C4-2B (cell line): ENCODE data around the gene BLOC1S5.
"Not testable (repeated sequence)": the region's sequence is repeated elsewhere in the genome, so short reads cannot be mapped to it uniquely, and the experiment has no call there.

Source experiments
- H3K27ac ChIP-seq: fragments of 450-650 bp; 2 replicates; pipeline ENCODE4 v1.5.1; 2017
- CTCF ChIP-seq: fragments of 450-650 bp; conservative IDR thresholded peaks from 2 replicates; pipeline ENCODE4 v1.5.1; 2017; ENCODE audit warnings: mild to moderate bottlenecking
- ZFX ChIP-seq: fragments of 450-650 bp; IDR thresholded peaks from 2 replicates; pipeline ENCODE4 v1.6.1; 2017

The BLOC1S5 gene

GRCh38 chr6:8060346-8060745 is 3.8 kb downstream of the BLOC1S5 start:
- no peak overlapping the region for H3K27ac ChIP-seq
- no peak for TF ChIP-seq ZFX

- TF ChIP-seq ZFX (no peak), CTCF (peak; percentile 54)
- H3K27ac ChIP-seq: no peak overlapping the region
Observed at GRCh38 chr6:8059129-8059528, 5.1 kb downstream of the BLOC1S5 start.

GRCh38 chr6:8057793-8058192 is 6.4 kb downstream of the BLOC1S5 start:
- H3K27ac ChIP-seq: no peak overlapping the region
- TF ChIP-seq CTCF: no peak
- no peak for TF ChIP-seq ZFX

GRCh38 chr6:8057263-8057662 is 6.9 kb downstream of the BLOC1S5 start:
- TF ChIP-seq CTCF (no peak), ZFX (no peak)
- H3K27ac ChIP-seq: no peak overlapping the region

GRCh38 chr6:8054276-8054675 is 9.9 kb downstream of the BLOC1S5 start:
- TF ChIP-seq ZFX: no peak
- TF ChIP-seq CTCF: no peak
- no peak overlapping the region for H3K27ac ChIP-seq

GRCh38 chr6:8047541-8048292 is 16.5 kb downstream of the BLOC1S5 start:
- no peak overlapping the region for H3K27ac ChIP-seq
- no peak for TF ChIP-seq ZFX
- no peak for TF ChIP-seq CTCF

- H3K27ac ChIP-seq: not testable (repeated sequence)
Observed at GRCh38 chr6:8045769-8046168, 18.4 kb downstream of the BLOC1S5 start.

GRCh38 chr6:8043221-8043620 is 21.0 kb downstream of the BLOC1S5 start:
- no peak overlapping the region for H3K27ac ChIP-seq
- no peak for TF ChIP-seq ZFX
- no peak for TF ChIP-seq CTCF
